ENCODE measurements around the gene SLC38A8. TPM values are rescaled to one million over a fixed set of nuclear protein-coding genes. Genes with fewer than 3 reads are reported as not detected.

Gene SLC38A8
- total and polyA plus RNA-seq, 12 donors = 0.45 to 30.8 (median 3.2) TPM; not detected in 8

DNA sequence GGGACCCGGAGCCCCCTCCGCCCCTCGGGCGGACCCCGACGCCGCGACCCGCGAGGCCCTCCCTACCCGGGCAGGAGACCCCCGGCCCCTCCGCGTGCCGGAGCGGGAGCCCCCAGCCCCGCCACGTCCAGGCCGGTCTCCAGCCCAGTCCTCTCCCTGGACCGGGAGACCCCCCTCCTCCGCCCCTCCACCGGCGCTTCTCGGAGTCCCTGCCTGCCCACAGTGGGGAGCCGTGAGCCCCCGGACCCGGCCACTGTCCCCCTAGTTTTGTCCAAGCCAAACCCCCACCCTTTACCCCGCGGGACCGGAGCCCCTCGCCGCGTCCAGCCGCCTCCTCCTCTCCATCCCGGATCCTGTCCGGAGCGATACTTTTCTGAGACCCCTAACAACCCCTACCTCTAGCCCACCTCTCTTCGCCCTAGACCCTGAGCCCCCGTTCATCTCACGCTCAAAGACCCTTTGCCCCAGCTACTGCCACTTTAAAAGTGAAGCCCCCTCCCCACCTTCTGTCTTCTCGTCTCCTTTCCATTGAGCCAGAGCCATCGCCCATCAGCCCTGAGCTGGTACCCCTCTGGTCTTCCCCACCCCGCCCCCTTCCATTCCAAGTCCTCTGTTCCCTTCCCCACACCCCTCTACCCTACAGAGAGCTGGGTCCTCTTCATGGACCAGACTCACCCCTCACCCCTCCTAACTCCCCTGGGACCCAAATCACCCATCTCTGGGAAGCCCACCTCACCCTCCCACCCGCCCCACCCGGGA, 73.5 kb downstream of the SLC38A8 start:
- DNase-seq (no peak), ATAC-seq (no peak)

DNA sequence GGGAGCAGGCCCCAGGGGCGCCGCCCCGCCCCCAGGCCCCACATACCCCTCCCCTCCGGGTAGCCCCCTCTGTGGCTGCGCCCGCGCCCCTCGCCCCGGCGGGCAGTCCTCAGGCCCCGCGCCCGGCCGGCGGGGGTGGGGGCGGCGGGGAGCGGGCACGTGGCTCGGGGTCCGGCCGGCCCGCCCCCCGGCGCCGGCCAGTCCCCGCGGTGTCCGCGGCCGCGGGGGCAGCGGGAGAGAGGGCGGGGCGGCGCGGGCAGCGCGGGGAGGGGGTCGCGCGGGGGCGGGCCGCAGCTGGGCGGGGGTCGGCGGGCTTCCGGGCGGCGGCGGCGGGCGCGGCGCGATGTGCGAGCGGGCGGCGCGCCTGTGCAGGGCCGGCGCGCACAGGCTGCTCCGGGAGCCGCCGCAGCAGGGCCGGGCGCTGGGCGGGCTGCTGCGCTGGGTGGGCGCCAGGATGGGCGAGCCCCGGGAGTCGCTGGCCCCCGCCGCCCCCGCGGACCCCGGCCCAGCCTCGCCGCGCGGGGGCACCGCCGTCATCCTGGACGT, 74.2 kb downstream of the SLC38A8 start:
- no peak for DNase-seq
- Histone ChIP-seq H3K27me3 (peaks cover 0 to 24% (median 8%) of the 10 kb centered on the region in 7 donors), H3K36me3 (peaks cover 0 to 19% (median 0%) of the 10 kb centered on the region in 9 donors), H3K4me1 (peaks cover 0 to 7% (median 0%) of the 10 kb centered on the region in 9 donors), H3K4me3 (peak overlapping the region in 9 of 10 donors; percentile 29 to 47 (median 38)), H3K27ac (no peak overlapping the region), H3K9me3 (no peaks in the 10 kb centered on the region)
- peak in 1 of 8 donors; percentile 7 for ATAC-seq
- WGBS, 2 donors = 0 to 1% methylated on average over 13 to 84 of the region's 87 CpGs
- intact Hi-C loops (cut with DNase I) = loop anchor here in 8 of 10 donors (2.0 to 10.0 kb wide), 9 partner anchors 74 to 516 kb away; partner anchors contain the start of genes TAF1C (in 2 of the 8) and SLC38A8 (in 1 of the 8)
- TF ChIP-seq, protein P1, sequence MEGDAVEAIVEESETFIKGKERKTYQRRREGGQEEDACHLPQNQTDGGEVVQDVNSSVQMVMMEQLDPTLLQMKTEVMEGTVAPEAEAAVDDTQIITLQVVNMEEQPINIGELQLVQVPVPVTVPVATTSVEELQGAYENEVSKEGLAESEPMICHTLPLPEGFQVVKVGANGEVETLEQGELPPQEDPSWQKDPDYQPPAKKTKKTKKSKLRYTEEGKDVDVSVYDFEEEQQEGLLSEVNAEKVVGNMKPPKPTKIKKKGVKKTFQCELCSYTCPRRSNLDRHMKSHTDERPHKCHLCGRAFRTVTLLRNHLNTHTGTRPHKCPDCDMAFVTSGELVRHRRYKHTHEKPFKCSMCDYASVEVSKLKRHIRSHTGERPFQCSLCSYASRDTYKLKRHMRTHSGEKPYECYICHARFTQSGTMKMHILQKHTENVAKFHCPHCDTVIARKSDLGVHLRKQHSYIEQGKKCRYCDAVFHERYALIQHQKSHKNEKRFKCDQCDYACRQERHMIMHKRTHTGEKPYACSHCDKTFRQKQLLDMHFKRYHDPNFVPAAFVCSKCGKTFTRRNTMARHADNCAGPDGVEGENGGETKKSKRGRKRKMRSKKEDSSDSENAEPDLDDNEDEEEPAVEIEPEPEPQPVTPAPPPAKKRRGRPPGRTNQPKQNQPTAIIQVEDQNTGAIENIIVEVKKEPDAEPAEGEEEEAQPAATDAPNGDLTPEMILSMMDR (IDR thresholded peaks at IDR 0.05) = no peak

More for the DNA sequence above, 73.5 kb downstream of the SLC38A8 start:
- intact Hi-C loops (cut with DNase I) = loop anchor here in 8 of 10 donors (2.0 to 10.0 kb wide), 9 partner anchors 73 to 516 kb away; partner anchors contain the start of genes TAF1C (in 2 of the 8) and SLC38A8 (in 1 of the 8)
- Histone ChIP-seq H3K4me3 (no peak overlapping the region), H3K27me3 (peaks cover 0 to 24% (median 8%) of the 10 kb centered on the region in 7 donors), H3K4me1 (peaks cover 0 to under 1% (median 0%) of the 10 kb centered on the region in 9 donors), H3K27ac (no peak overlapping the region), H3K36me3 (peaks cover 0 to 18% (median 0%) of the 10 kb centered on the region in 9 donors), H3K9me3 (no peaks in the 10 kb centered on the region)
- TF ChIP-seq, protein P1 (IDR thresholded peaks at IDR 0.05) = no peak
- WGBS, 2 donors = 10 to 11% methylated on average over 27 to 45 of the region's 45 CpGs

DNA sequence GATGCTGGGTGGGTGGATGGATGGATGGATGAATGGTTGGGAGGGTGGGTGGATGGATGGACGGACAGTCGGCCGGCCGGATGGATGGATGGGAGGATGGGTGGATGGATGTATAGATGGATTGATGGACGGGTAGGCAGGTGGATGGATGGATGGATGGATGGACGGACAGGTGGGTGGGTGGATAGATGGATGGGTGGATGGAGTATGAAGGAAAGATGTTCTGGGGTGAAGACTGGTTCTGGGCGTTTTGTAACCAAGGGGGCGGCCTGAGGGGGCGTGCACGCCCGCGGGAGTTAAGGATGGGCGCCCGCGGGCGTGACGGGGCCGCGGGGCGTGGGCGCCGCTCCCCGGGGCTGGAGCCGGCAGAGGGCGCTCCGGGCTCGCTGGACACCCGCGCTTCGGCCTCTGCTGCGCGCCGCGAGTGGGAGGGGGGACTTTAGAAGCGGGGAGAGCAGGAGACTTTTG, 74.7 kb downstream of the SLC38A8 start, which contains the start of gene NECAB2:
NECAB2 (plus strand) TSS at position 407 of the 468 bp plus-strand sequence. CDS start 405 bp downstream, outside the sequence.
- peak within 1 kb of the TSS in 9 of 10 donors; percentile 29 to 47 (median 38) for H3K4me3 ChIP-seq
- no peak within 1 kb of the TSS for H3K27ac ChIP-seq
- H3K9me3 ChIP-seq = no peaks in the 10 kb centered on the region
- TF ChIP-seq, protein P1 (IDR thresholded peaks at IDR 0.05) = peak; percentile 33 to 81 (median 69)
- peak; percentile 40 to 62 for DNase-seq
- intact Hi-C loops (cut with DNase I) = loop anchor here in 8 of 10 donors (2.0 to 10.0 kb wide), 11 partner anchors 74 to 517 kb away; partner anchors contain the start of genes TAF1C (in 2 of the 8) and SLC38A8 (in 1 of the 8)
- peak in 6 of 8 donors; percentile 22 to 65 (median 42) for ATAC-seq
- H3K27me3 ChIP-seq = peaks cover 0 to 24% (median 8%) of the 10 kb centered on the region in 7 donors
- WGBS, 2 donors = 11 to 45% methylated on average over 10 to 35 of the region's 35 CpGs
- peaks cover 0 to 10% (median 0%) of the 10 kb centered on the region in 9 donors for H3K4me1 ChIP-seq
- peaks cover 0 to 24% (median 0%) of the 10 kb centered on the region in 9 donors for H3K36me3 ChIP-seq

DNA sequence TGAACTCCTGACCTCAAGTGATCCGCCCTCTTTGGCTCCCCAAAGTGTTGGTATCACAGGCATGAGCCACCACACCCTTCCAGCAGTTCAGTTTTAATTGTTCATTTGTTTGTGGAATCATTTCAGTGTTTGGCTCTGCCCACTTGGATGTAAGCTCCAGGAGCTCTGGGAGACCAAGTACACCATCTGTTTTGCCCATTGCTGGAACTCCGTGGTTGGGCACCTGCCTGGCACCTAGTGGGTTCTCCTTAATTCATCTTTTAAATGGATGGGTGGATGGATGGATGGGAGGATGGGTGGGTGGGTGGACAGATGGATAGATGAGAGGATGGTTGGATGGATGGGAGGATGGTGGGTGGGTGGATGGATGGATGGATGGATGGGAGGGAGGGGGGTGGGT, 75.5 kb downstream of the SLC38A8 start:
- peaks cover 0 to 24% (median 8%) of the 10 kb centered on the region in 7 donors for H3K27me3 ChIP-seq
- WGBS, 2 donors = 78 to 91% methylated on average over 2 of the region's 2 CpGs
- no peaks in the 10 kb centered on the region for H3K9me3 ChIP-seq
- intact Hi-C loops (cut with DNase I) = loop anchor here in 7 of 10 donors (2.0 to 10.0 kb wide), 8 partner anchors 75 to 518 kb away; partner anchors contain the start of genes TAF1C (in 2 of the 7) and SLC38A8 (in 1 of the 7)
- no peak for ATAC-seq
- TF ChIP-seq, protein P1 (IDR thresholded peaks at IDR 0.05) = no peak
- H3K27ac ChIP-seq = no peak overlapping the region
- DNase-seq = no peak
- peaks cover 0 to 32% (median 0%) of the 10 kb centered on the region in 9 donors for H3K36me3 ChIP-seq
- no peak overlapping the region for H3K4me3 ChIP-seq
- peaks cover 0 to 12% (median 0%) of the 10 kb centered on the region in 9 donors for H3K4me1 ChIP-seq
